Stimulated activated CD4-positive, alpha-beta T cell treated with anti-CD3 and anti-CD28 coated beads, Interleukin-4, amount 100 ng/mL, for 24 hours (primary cell): Measurements from ENCODE around the gene PSMB4.

Experiments used
- DNase-seq: peaks from one replicate; pipeline ENCODE4 v3.0.0-alpha.2; 2020

The PSMB4 gene

GRCh38 chr1:151443846-151444782, 44.7 kb downstream of the PSMB4 start:
- peak; percentile 77 for DNase-seq

- DNase-seq: no peak
These were observed 45.4 kb downstream of the PSMB4 start for GRCh38 chr1:151444783-151445177.

GRCh38 chr1:151447696-151448095, 48.3 kb downstream of the PSMB4 start:
- DNase-seq: no peak
